NCI-H1436 treated with DMSO at 0.1 percent for 48 hours (cell line): Measurements from ENCODE around the gene IRS2.

Experiments used
- DNase-seq: peaks from one replicate; lab custom pipeline; 2025; lab: John Stamatoyannopoulos, UW

The IRS2 gene

GRCh38 chr13:109756778-109757177 lies 29.6 kb downstream of the IRS2 start:
- DNase-seq: no peak

- DNase-seq: no peak
Measured at GRCh38 chr13:109755997-109756396, 30.4 kb downstream of the IRS2 start.

- no peak for DNase-seq
Measured at GRCh38 chr13:109755551-109755950, 30.8 kb downstream of the IRS2 start.

GRCh38 chr13:109751477-109751876 lies 34.9 kb downstream of the IRS2 start:
- no peak for DNase-seq

- no peak for DNase-seq
Measured at GRCh38 chr13:109750221-109750775, 36.1 kb downstream of the IRS2 start.

- no peak for DNase-seq
Measured at GRCh38 chr13:109749365-109749764, 37.0 kb downstream of the IRS2 start.

- DNase-seq: no peak
Measured at GRCh38 chr13:109748677-109749076, 37.7 kb downstream of the IRS2 start.

- no peak for DNase-seq
Measured at GRCh38 chr13:109747524-109747923, 38.9 kb downstream of the IRS2 start.

GRCh38 chr13:109746364-109746763 lies 40.0 kb downstream of the IRS2 start:
- DNase-seq: no peak

- DNase-seq: no peak
Measured at GRCh38 chr13:109745702-109746101, 40.7 kb downstream of the IRS2 start.

- no peak for DNase-seq
Measured at GRCh38 chr13:109745060-109745459, 41.3 kb downstream of the IRS2 start.

GRCh38 chr13:109744512-109745051 lies 41.8 kb downstream of the IRS2 start:
- DNase-seq: no peak

GRCh38 chr13:109743706-109744453 lies 42.5 kb downstream of the IRS2 start:
- no peak for DNase-seq

- DNase-seq: no peak
Measured at GRCh38 chr13:109741966-109742365, 44.4 kb downstream of the IRS2 start.

GRCh38 chr13:109740721-109741120 lies 45.7 kb downstream of the IRS2 start:
- DNase-seq: no peak

GRCh38 chr13:109740121-109740520 lies 46.3 kb downstream of the IRS2 start:
- DNase-seq: no peak

- DNase-seq: no peak
Measured at GRCh38 chr13:109738298-109738746, 48.1 kb downstream of the IRS2 start.

- no peak for DNase-seq
Measured at GRCh38 chr13:109737606-109738005, 48.8 kb downstream of the IRS2 start.

- no peak for DNase-seq
Measured at GRCh38 chr13:109737046-109737573, 49.3 kb downstream of the IRS2 start.

GRCh38 chr13:109735436-109735966 lies 50.9 kb downstream of the IRS2 start:
- no peak for DNase-seq

GRCh38 chr13:109734002-109734785 lies 52.2 kb downstream of the IRS2 start:
- DNase-seq: peak; percentile 73

- DNase-seq: no peak
Measured at GRCh38 chr13:109733550-109733949, 52.8 kb downstream of the IRS2 start.
